ENCODE measurements around the gene TLR9.

GRCh38 chr3:52236424-52236886 lies 11.0 kb upstream of the TLR9 start:
- TF ChIP-seq POLR2A (IDR thresholded peaks at IDR 0.05; ENCODE audit: low read depth, low read length) (no peak), TAF1 (IDR thresholded peaks at IDR 0.05; ENCODE audit: borderline replicate concordance, low read depth, low read length) (no peak)

Data from GM12892 (cell line).